NCI-H128 (cell line): ENCODE data around the gene PRRC2B.
"Not testable (repeated sequence)": the region's sequence is repeated elsewhere in the genome, so short reads cannot be mapped to it uniquely, and the experiment has no call there.

Source experiments
- DNase-seq: peaks from one replicate; lab custom pipeline; 2025; ENCODE audit not compliant: unreplicated experiment; lab: John Stamatoyannopoulos, UW

PRRC2B gene

GRCh38 chr9:131530920-131531832 lies 137.3 kb downstream of the PRRC2B start, which contains the start of gene UCK1:
UCK1 (minus strand) TSS chr9:131531263; CDS start chr9:131531174, 89 bp downstream.
- peak; percentile 52 for DNase-seq

- DNase-seq, result peak; percentile 25
Observed at GRCh38 chr9:131534721-131535237, 140.9 kb downstream of the PRRC2B start.

- DNase-seq, result no peak
Observed at GRCh38 chr9:131537946-131538345, 144.1 kb downstream of the PRRC2B start.

- DNase-seq, result no peak
Observed at GRCh38 chr9:131539223-131539923, 145.5 kb downstream of the PRRC2B start.

- no peak for DNase-seq
Observed at GRCh38 chr9:131543141-131543540, 149.3 kb downstream of the PRRC2B start.

GRCh38 chr9:131545003-131545785 lies 151.3 kb downstream of the PRRC2B start, which contains the start of gene PRRT1B:
PRRT1B (plus strand) TSS chr9:131545523; CDS start chr9:131545616, 93 bp downstream.
- no peak for DNase-seq

- no peak for DNase-seq
Observed at GRCh38 chr9:131545786-131546335, 152.0 kb downstream of the PRRC2B start.

GRCh38 chr9:131546336-131547084 lies 152.6 kb downstream of the PRRC2B start:
- DNase-seq, result no peak

GRCh38 chr9:131549186-131549585 lies 155.3 kb downstream of the PRRC2B start:
- not testable (repeated sequence) for DNase-seq
